HUES48 (cell line): ENCODE results near the gene GPR63.
"Not testable (repeated sequence)": the region's sequence is repeated elsewhere in the genome, so short reads cannot be mapped to it uniquely, and the experiment has no call there.

Experiments
- H3K27ac ChIP-seq: one replicate; pipeline ENCODE4 v1.7.0; 2013; ENCODE audit warnings: low read depth, low read length, inconsistent platforms
- H3K27me3 ChIP-seq: 2 replicates; pipeline ENCODE4 v1.6.1; 2013; ENCODE audit warnings: mild to moderate bottlenecking, low read length; ENCODE audit not compliant: control insufficient read depth, insufficient read depth
- H3K36me3 ChIP-seq: 2 replicates; pipeline ENCODE4 v1.6.1; 2013; ENCODE audit warnings: low read length; ENCODE audit not compliant: control insufficient read depth, insufficient read depth
- H3K4me1 ChIP-seq: 2 replicates; pipeline ENCODE4 v1.6.1; 2013; ENCODE audit warnings: mild to moderate bottlenecking, low read length; ENCODE audit not compliant: control insufficient read depth, insufficient read depth
- H3K4me3 ChIP-seq: 2 replicates; pipeline ENCODE4 v1.5.1; 2013; ENCODE audit warnings: mild to moderate bottlenecking, low read depth, low read length
- H3K9ac ChIP-seq: 2 replicates; pipeline ENCODE4 v1.6.1; 2013; ENCODE audit warnings: mild to moderate bottlenecking, low read depth, low read length, moderate library complexity
- H3K9me3 ChIP-seq: 2 replicates; pipeline ENCODE4 v1.6.1; 2013; ENCODE audit warnings: low read length; ENCODE audit not compliant: control insufficient read depth, insufficient read depth

Gene GPR63

GRCh38 chr6:96837081-96837971 lies at the start of gene GPR63:
TSS of gene GPR63 (minus strand) at chr6:96837477. CDS start at chr6:96799731, 37,746 bp downstream.
- no peaks in the 10 kb centered on the region for H3K9me3 ChIP-seq
- H3K4me1 ChIP-seq, result peaks cover 15% of the 10 kb centered on the region
- peak within 1 kb of the TSS; percentile 90 for H3K9ac ChIP-seq
- H3K27me3 ChIP-seq, result peaks cover 15% of the 10 kb centered on the region
- peak within 1 kb of the TSS; percentile 99 for H3K4me3 ChIP-seq
- no peaks in the 10 kb centered on the region for H3K36me3 ChIP-seq
- H3K27ac ChIP-seq, result peak within 1 kb of the TSS; percentile 80

GRCh38 chr6:96886519-96886918 lies 49.2 kb upstream of the GPR63 start:
- no peak overlapping the region for H3K27ac ChIP-seq
- no peaks in the 10 kb centered on the region for H3K9me3 ChIP-seq
- H3K36me3 ChIP-seq, result peaks cover 17% of the 10 kb centered on the region
- H3K4me3 ChIP-seq, result no peak overlapping the region
- no peaks in the 10 kb centered on the region for H3K27me3 ChIP-seq
- H3K4me1 ChIP-seq, result no peaks in the 10 kb centered on the region
- no peak overlapping the region for H3K9ac ChIP-seq

- H3K36me3 ChIP-seq, H3K9ac ChIP-seq, H3K4me1 ChIP-seq, H3K27ac ChIP-seq, H3K27me3 ChIP-seq, H3K9me3 ChIP-seq, H3K4me3 ChIP-seq: not testable (repeated sequence)
Observed at GRCh38 chr6:96885187-96885631, 47.9 kb upstream of the GPR63 start.

GRCh38 chr6:96878143-96878542 lies 40.9 kb upstream of the GPR63 start:
- Histone ChIP-seq H3K27ac (no peak overlapping the region), H3K4me1 (no peaks in the 10 kb centered on the region), H3K9me3 (no peaks in the 10 kb centered on the region), H3K27me3 (no peaks in the 10 kb centered on the region), H3K36me3 (no peaks in the 10 kb centered on the region), H3K9ac (no peak overlapping the region), H3K4me3 (no peak overlapping the region)

- Histone ChIP-seq H3K9ac (no peak overlapping the region), H3K27ac (no peak overlapping the region), H3K4me3 (no peak overlapping the region), H3K36me3 (no peaks in the 10 kb centered on the region), H3K4me1 (no peaks in the 10 kb centered on the region), H3K9me3 (no peaks in the 10 kb centered on the region), H3K27me3 (no peaks in the 10 kb centered on the region)
Observed at GRCh38 chr6:96876886-96877545, 39.7 kb upstream of the GPR63 start.

- H3K4me1 ChIP-seq, result no peaks in the 10 kb centered on the region
- H3K9ac ChIP-seq, result no peak overlapping the region
Observed at GRCh38 chr6:96872976-96873375, 35.7 kb upstream of the GPR63 start.

GRCh38 chr6:96865055-96865405 lies 27.8 kb upstream of the GPR63 start:
- no peaks in the 10 kb centered on the region for H3K36me3 ChIP-seq
- H3K4me1 ChIP-seq, result no peaks in the 10 kb centered on the region
- H3K9me3 ChIP-seq, result peaks cover 4% of the 10 kb centered on the region
- no peaks in the 10 kb centered on the region for H3K27me3 ChIP-seq
- H3K9ac ChIP-seq, result no peak overlapping the region
- no peak overlapping the region for H3K4me3 ChIP-seq
- no peak overlapping the region for H3K27ac ChIP-seq

More at GRCh38 chr6:96872976-96873375, 35.7 kb upstream of the GPR63 start:
- H3K9me3 ChIP-seq, result no peaks in the 10 kb centered on the region
- no peak overlapping the region for H3K4me3 ChIP-seq
- no peak overlapping the region for H3K27ac ChIP-seq
- no peaks in the 10 kb centered on the region for H3K27me3 ChIP-seq
- H3K36me3 ChIP-seq, result no peaks in the 10 kb centered on the region

- H3K36me3 ChIP-seq, result no peaks in the 10 kb centered on the region
- H3K27ac ChIP-seq, result no peak overlapping the region
- no peaks in the 10 kb centered on the region for H3K27me3 ChIP-seq
- H3K4me3 ChIP-seq, result no peak overlapping the region
- H3K9ac ChIP-seq, result no peak overlapping the region
- H3K9me3 ChIP-seq, result peaks cover 7% of the 10 kb centered on the region
- no peaks in the 10 kb centered on the region for H3K4me1 ChIP-seq
Observed at GRCh38 chr6:96864216-96865054, 27.2 kb upstream of the GPR63 start.

- Histone ChIP-seq H3K9me3 (peaks cover 7% of the 10 kb centered on the region), H3K27me3 (no peaks in the 10 kb centered on the region), H3K27ac (no peak overlapping the region), H3K4me1 (no peaks in the 10 kb centered on the region), H3K4me3 (no peak overlapping the region), H3K36me3 (no peaks in the 10 kb centered on the region), H3K9ac (no peak overlapping the region)
Observed at GRCh38 chr6:96862560-96862959, 25.3 kb upstream of the GPR63 start.

GRCh38 chr6:96861588-96861987 lies 24.3 kb upstream of the GPR63 start:
- Histone ChIP-seq H3K27me3 (no peaks in the 10 kb centered on the region), H3K27ac (no peak overlapping the region), H3K4me1 (no peaks in the 10 kb centered on the region), H3K36me3 (no peaks in the 10 kb centered on the region), H3K4me3 (no peak overlapping the region), H3K9me3 (peaks cover 7% of the 10 kb centered on the region), H3K9ac (no peak overlapping the region)
